Body of pancreas (tissue), 4 donors: ENCODE data around the gene PNRC1. TPM values are rescaled to one million over a fixed set of nuclear protein-coding genes. Genes with fewer than 3 reads are reported as not detected.
"Not testable (repeated sequence)": the region's sequence is repeated elsewhere in the genome, so short reads cannot be mapped to it uniquely, and the experiment has no call there.

ENCODE experiments used
- ATAC-seq: fragments of 150-250 bp; one replicate; pipeline ENCODE4 v1.9.1; 2016
- DNase-seq, 4 donors: peaks; one replicate each; pipeline ENCODE4 v3.0.0-alpha.2; 2019
- H3K27ac ChIP-seq, 4 donors: fragments of 200-600 bp; sonication (generic); 1 replicate in 3 of 4; 2 replicates in 1 of 4; pipeline versions ENCODE4 v1.5.1 to v1.6.1; 2016 to 2019; ENCODE audit warnings: mild to moderate bottlenecking in 1 of 4, mixed read lengths in 1 of 4, moderate library complexity in 1 of 4
- H3K27me3 ChIP-seq, 2 donors: fragments of 200-600 bp; sonication (generic); one replicate each; pipeline ENCODE4 v1.6.0; 2016; ENCODE audit warnings: mild to moderate bottlenecking in 1 of 2
- H3K36me3 ChIP-seq, 2 donors: fragments of 200-600 bp; sonication (generic); replicated peaks in 1 of 2; 2 replicates each; pipeline ENCODE4 v1.5.1; 2016; ENCODE audit warnings: low read depth in 2 of 2; ENCODE audit not compliant: insufficient read depth in 1 of 2
- H3K4me1 ChIP-seq: fragments of 200-600 bp; sonication (generic); one replicate; pipeline ENCODE4 v1.6.0; 2016
- H3K4me3 ChIP-seq, 2 donors: fragments of 200-600 bp; sonication (generic); 1 replicate in 1 of 2; 2 replicates in 1 of 2; pipeline ENCODE4 v1.5.1; 2016 to 2019
- H3K9me3 ChIP-seq, 3 donors: fragments of 200-600 bp; sonication (generic); 1 replicate in 2 of 3; 2 replicates in 1 of 3; pipeline ENCODE4 v1.5.1; 2016
- POLR2A ChIP-seq, 3 donors: fragments of 450-650 bp; IDR thresholded peaks; one replicate each; pipeline ENCODE4 v1.6.1; 2016; ENCODE audit warnings: antibody characterized with exemption in 3 of 3, mild to moderate bottlenecking in 2 of 3
- WGBS, 2 donors: methylation state at CpG; one replicate each; pipeline ENCODE4 v1.1.5; 2017; 5-methylcytosine and 5-hydroxymethylcytosine counted together
- intact Hi-C: fragments of 100-400 bp; cut with DNase I; formaldehyde crosslinking; loops from one replicate; pipeline ENCODE4 v1.15.1; 2023
- total RNA-seq, 2 donors: library from RNA; depleted of rRNA; stranded (reverse); fragments of >200 nt; gene quantifications; one replicate each; pipeline ENCODE4 v1.1.0, GENCODE V29; 2016
- TF ChIP-seq, protein P1 (sequence below), 7 experiments: fragments of 450-650 bp in 4 of 7; fragments of 200-600 bp in 3 of 7; sonication (generic) in 3 of 7; IDR thresholded peaks; one replicate each; pipeline ENCODE4 v1.5.1; 2016 to 2019; ENCODE audit warnings: antibody characterized with exemption in 7 of 7

The PNRC1 gene
- total RNA-seq, result 100 to 1,000 TPM; 133 to 179 TPM

DNA sequence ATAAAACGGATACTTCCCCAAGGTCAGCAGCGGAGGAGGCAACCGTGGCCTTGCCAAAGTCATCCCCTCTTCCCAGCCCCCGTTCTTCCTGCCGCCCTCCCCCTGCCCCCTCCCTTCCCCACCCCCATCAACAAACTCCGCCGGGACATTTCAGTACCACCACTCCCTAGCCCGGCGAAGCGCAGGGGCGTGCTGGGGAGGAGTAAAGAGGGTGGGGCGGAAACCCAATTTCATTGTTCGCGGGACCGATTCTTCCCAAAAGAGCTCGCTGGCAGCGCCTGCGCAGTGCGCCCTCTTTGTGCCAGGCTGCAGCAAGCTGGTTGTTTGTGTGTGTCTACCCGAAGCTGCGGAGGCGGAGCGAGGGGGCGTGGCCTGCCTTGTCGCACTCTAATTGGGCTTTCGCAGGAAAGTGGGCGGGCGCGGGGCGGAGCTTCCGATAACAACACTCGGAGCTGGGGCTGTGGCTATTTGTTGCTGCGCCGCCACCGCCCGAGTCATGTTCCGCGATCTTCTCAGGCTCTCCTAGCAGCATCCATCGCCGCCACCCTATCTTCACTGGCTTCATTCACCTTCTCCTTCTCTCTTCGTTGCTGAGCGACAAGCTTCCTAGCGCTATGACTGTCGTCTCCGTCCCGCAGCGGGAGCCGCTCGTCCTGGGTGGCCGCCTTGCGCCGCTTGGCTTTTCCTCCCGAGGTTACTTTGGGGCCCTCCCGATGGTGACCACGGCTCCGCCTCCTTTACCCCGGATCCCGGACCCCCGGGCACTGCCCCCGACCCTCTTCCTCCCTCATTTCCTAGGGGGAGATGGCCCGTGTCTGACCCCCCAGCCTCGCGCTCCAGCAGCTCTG is at the start of gene PNRC1:
Gene PNRC1 (plus strand): TSS at position 471 of the 848 bp plus-strand sequence. CDS start 144 bp downstream, at position 615.
- TF ChIP-seq, protein P1, sequence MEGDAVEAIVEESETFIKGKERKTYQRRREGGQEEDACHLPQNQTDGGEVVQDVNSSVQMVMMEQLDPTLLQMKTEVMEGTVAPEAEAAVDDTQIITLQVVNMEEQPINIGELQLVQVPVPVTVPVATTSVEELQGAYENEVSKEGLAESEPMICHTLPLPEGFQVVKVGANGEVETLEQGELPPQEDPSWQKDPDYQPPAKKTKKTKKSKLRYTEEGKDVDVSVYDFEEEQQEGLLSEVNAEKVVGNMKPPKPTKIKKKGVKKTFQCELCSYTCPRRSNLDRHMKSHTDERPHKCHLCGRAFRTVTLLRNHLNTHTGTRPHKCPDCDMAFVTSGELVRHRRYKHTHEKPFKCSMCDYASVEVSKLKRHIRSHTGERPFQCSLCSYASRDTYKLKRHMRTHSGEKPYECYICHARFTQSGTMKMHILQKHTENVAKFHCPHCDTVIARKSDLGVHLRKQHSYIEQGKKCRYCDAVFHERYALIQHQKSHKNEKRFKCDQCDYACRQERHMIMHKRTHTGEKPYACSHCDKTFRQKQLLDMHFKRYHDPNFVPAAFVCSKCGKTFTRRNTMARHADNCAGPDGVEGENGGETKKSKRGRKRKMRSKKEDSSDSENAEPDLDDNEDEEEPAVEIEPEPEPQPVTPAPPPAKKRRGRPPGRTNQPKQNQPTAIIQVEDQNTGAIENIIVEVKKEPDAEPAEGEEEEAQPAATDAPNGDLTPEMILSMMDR (IDR thresholded peaks at IDR 0.05), result peak in 2 of 7 experiments; percentile 5 to 12
- TF ChIP-seq POLR2A (IDR thresholded peaks at IDR 0.05), result peak; percentile 100
- intact Hi-C loops, result no loop called here
- H3K9me3 ChIP-seq, result no peaks in the 10 kb centered on the region
- H3K27me3 ChIP-seq, result no peaks in the 10 kb centered on the region
- ATAC-seq (peak; percentile 83), DNase-seq (peak; percentile 100)
- H3K4me1 ChIP-seq, result peaks cover 35% of the 10 kb centered on the region
- H3K36me3 ChIP-seq, result peaks cover 0 to 2% of the 10 kb centered on the region in 2 donors
- peak within 1 kb of the TSS; percentile 57 to 91 for H3K4me3 ChIP-seq
- H3K27ac ChIP-seq, result peak within 1 kb of the TSS; percentile 98 to 100 (median 100)
- WGBS, 2 donors, result 0% methylated on average over 50 to 63 of the region's 63 CpGs

DNA sequence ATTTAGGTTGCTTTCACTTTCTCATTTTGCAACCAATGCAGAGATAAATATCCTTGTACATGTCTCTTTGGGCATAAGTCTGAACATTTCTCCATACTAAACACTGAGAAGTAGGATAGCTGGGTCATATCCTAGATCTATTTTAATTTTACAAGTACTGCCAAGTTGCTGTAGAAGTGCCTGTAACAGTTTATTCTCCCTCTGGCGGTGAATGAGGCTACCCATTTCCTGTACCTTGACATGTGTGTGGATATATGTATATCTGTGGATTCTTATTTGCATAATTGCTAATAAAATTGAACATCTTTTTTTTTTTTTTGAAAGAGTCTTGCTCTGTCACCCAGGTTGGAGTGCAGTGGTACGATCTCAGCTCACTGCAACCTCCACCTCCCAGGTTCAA is 48.0 kb upstream of the PNRC1 start:
- intact Hi-C loops, result no loop called here
- peaks cover 40% of the 10 kb centered on the region for H3K4me1 ChIP-seq
- DNase-seq, result no peak
- H3K9me3 ChIP-seq, result no peaks in the 10 kb centered on the region
- peak overlapping the region in 1 of 4 donors; percentile 95 for H3K27ac ChIP-seq
- WGBS, 2 donors, result 90% methylated on average over 2 of the region's 2 CpGs
- no peaks in the 10 kb centered on the region for H3K36me3 ChIP-seq
- no peak for TF ChIP-seq POLR2A (IDR thresholded peaks at IDR 0.05)
- TF ChIP-seq, protein P1 (IDR thresholded peaks at IDR 0.05), result no peak
- no peak overlapping the region for H3K4me3 ChIP-seq
- no peaks in the 10 kb centered on the region for H3K27me3 ChIP-seq
- no peak for ATAC-seq

DNA sequence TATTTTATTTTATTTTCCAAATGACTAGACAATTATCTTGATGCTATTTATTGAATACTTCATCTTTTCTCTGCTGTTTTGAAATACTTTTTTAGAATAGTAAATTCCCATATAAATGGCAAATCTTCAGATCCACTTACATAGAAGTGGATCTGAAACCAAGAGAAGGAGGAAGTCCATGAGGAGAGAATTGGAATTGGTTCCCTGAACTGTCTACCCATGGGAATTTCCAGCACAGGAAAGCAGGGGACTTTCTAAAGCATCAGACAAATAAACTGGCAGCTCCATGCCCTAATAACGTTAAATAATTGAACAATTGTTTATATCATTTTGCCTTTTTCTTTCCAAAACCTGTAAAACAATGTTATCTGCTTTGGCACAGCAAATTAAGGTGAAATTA is 47.1 kb upstream of the PNRC1 start:
- TF ChIP-seq POLR2A (IDR thresholded peaks at IDR 0.05), result no peak
- TF ChIP-seq, protein P1 (IDR thresholded peaks at IDR 0.05), result no peak
- intact Hi-C loops, result no loop called here
- H3K4me3 ChIP-seq, result no peak overlapping the region
- no peaks in the 10 kb centered on the region for H3K36me3 ChIP-seq
- H3K9me3 ChIP-seq, result no peaks in the 10 kb centered on the region
- no peaks in the 10 kb centered on the region for H3K27me3 ChIP-seq
- peaks cover 40% of the 10 kb centered on the region for H3K4me1 ChIP-seq
- ATAC-seq (no peak), DNase-seq (no peak)
- peak overlapping the region in 3 of 4 donors; percentile 89 to 95 (median 93) for H3K27ac ChIP-seq
- 25 to 35% methylated on average over 1 of the region's 1 CpG for WGBS, 2 donors

DNA sequence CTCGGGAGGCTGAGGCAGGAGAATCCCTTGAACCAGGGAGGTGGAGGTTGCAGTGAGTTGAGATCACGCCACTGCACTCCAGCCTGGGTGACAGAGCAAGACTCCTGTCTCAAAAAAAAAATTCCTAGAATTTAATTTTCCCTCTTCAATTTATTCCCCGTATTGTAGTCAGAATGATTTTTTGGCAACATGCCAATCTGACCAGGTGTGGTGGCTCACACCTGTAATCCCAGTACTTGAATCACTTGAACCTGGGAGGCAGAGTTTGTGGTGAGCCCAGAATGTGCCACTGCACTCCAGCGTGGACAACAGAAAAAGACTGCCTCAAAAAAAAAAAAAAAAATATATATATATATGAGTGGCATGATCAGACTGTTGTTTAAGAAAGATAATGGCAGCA is 46.4 kb upstream of the PNRC1 start:
- ATAC-seq, H3K4me3 ChIP-seq, intact Hi-C loops, H3K9me3 ChIP-seq, H3K36me3 ChIP-seq, H3K27me3 ChIP-seq: not testable (repeated sequence)
- H3K4me1 ChIP-seq, result peaks cover 40% of the 10 kb centered on the region
- peak overlapping the region in 3 of 4 donors; percentile 89 to 95 (median 93) for H3K27ac ChIP-seq
- DNase-seq, result peak in 1 of 4 donors; percentile 14
- WGBS, 2 donors, result 67 to 73% methylated on average over 4 of the region's 4 CpGs

DNA sequence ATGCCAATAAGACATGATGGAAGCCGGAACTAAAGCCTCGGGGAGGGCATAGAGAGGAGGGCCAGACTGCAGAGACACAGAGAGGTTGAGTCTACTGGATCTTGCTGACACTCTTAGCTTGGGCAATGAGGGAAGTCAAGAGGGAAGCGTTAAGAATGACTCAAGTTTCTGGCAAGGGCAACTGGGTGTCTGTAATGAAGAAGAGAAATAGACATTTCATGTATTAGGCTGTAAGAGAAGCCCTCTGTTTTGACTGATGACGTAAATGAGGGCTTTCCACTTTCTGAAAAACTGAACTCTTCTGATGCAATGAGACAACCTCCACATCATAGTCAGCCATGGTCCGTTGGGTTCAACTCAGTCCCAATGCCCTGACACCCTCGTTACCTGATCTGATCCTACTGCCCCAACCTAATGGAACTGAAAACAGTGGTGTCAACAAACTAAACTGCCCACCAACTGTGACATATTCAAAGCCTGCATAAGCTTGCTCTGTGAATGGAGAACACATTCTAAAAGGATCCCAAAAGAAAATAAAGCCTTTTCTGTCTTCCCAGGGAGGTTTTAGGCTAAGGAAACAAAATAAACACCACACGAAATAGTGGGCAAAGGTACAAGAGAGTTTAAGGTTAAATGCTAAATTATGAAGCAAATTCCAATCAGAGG is 45.8 kb upstream of the PNRC1 start:
- H3K9me3 ChIP-seq, result no peaks in the 10 kb centered on the region
- H3K36me3 ChIP-seq, result no peaks in the 10 kb centered on the region
- no peaks in the 10 kb centered on the region for H3K27me3 ChIP-seq
- no peak overlapping the region for H3K4me3 ChIP-seq
- peak overlapping the region; percentile 86 to 95 (median 91) for H3K27ac ChIP-seq
- H3K4me1 ChIP-seq, result peaks cover 40% of the 10 kb centered on the region
- WGBS, 2 donors, result 68 to 75% methylated on average over 7 of the region's 7 CpGs
- ATAC-seq, result no peak
- intact Hi-C loops, result no loop called here
- DNase-seq, result peak in 1 of 4 donors; percentile 68
- TF ChIP-seq, protein P1 (IDR thresholded peaks at IDR 0.05), result no peak
- TF ChIP-seq POLR2A (IDR thresholded peaks at IDR 0.05), result no peak
